PC-9 (cell line): ENCODE results near the gene FAM83G. TPM values are rescaled to one million over a fixed set of nuclear protein-coding genes. Genes with fewer than 3 reads are reported as not detected.

ENCODE experiments used
- BruUV-seq: library from RNA; stranded (reverse); fragments of 400-500 nt; replicated peaks from 2 replicates; lab custom pipeline; 2021; lab: Mats Ljungman, UMichigan
- CTCF ChIA-PET: fragments of 300-600 bp; sonication (Branson Sonifier 250); formaldehyde crosslinking; loops from one replicate; lab custom pipeline; 2022; ENCODE audit warnings: antibody characterized with exemption; lab: Charles Lee
- POLR2A ChIA-PET: fragments of 300-600 bp; sonication (Branson Sonifier 250); formaldehyde crosslinking; loops from one replicate; lab custom pipeline; 2022; ENCODE audit warnings: antibody characterized with exemption; ENCODE audit not compliant: unreplicated experiment; lab: Charles Lee
- DNase-seq, 2 experiments: peaks; one replicate each; pipeline versions ENCODE4 v3.0.0 to v3.0.0-alpha.2; 2015 to 2022; ENCODE audit warnings: mixed read lengths in 1 of 2
- H2AFZ ChIP-seq: fragments of 200-600 bp; sonication (generic); 2 replicates; pipeline ENCODE4 v1.8.1; 2017; ENCODE audit warnings: antibody characterized with exemption
- H3F3A ChIP-seq: fragments of 200-600 bp; sonication (generic); 2 replicates; pipeline ENCODE4 v1.8.1; 2017; ENCODE audit warnings: antibody characterized with exemption, mild to moderate bottlenecking, low read depth; ENCODE audit not compliant: insufficient read depth
- H3K27ac ChIP-seq: fragments of 200-600 bp; sonication (generic); 2 replicates; pipeline ENCODE4 v1.6.1; 2016; ENCODE audit warnings: mixed run types
- H3K27me3 ChIP-seq: fragments of 200-600 bp; sonication (generic); 2 replicates; pipeline ENCODE4 v1.6.1; 2016; ENCODE audit warnings: low read depth, mixed run types; ENCODE audit not compliant: insufficient read depth
- H3K36me3 ChIP-seq: fragments of 200-600 bp; sonication (generic); 2 replicates; pipeline ENCODE4 v1.6.1; 2016; ENCODE audit warnings: low read depth, mixed run types
- H3K4me1 ChIP-seq: fragments of 200-600 bp; sonication (generic); replicated peaks from 2 replicates; pipeline ENCODE4 v1.6.1; 2016; ENCODE audit warnings: mixed run types; ENCODE audit not compliant: insufficient read depth
- H3K4me2 ChIP-seq: fragments of 200-600 bp; sonication (generic); 2 replicates; pipeline ENCODE4 v1.6.1; 2017; ENCODE audit warnings: mixed run types
- H3K4me3 ChIP-seq: fragments of 200-600 bp; sonication (generic); 2 replicates; pipeline ENCODE4 v1.6.1; 2016; ENCODE audit warnings: mixed run types
- H3K79me2 ChIP-seq: fragments of 200-600 bp; sonication (generic); 2 replicates; pipeline ENCODE4 v1.6.1; 2017; ENCODE audit warnings: low read depth, mixed run types
- H3K9me2 ChIP-seq: fragments of 200-600 bp; sonication (generic); 2 replicates; pipeline ENCODE4 v1.8.1; 2017; ENCODE audit warnings: mild to moderate bottlenecking; ENCODE audit not compliant: insufficient read depth
- H3K9me3 ChIP-seq: fragments of 200-600 bp; sonication (generic); 2 replicates; pipeline ENCODE4 v1.8.1; 2016; ENCODE audit warnings: low read depth; ENCODE audit not compliant: insufficient read depth
- H4K20me1 ChIP-seq: fragments of 200-600 bp; sonication (generic); 2 replicates; pipeline ENCODE4 v1.8.1; 2017; ENCODE audit not compliant: insufficient read depth
- CTCF ChIP-seq: fragments of 200-600 bp; sonication (generic); conservative IDR thresholded peaks from 2 replicates; pipeline ENCODE4 v1.6.1; 2017; ENCODE audit warnings: mixed run types, antibody characterized with exemption, mild to moderate bottlenecking, moderate library complexity
- EZH2 ChIP-seq: fragments of 200-600 bp; sonication (generic); IDR thresholded peaks from 2 replicates; pipeline ENCODE4 v1.8.0; 2017; ENCODE audit warnings: antibody characterized with exemption, low read depth
- intact Hi-C: fragments of 100-400 bp; cut with micrococcal nuclease; formaldehyde crosslinking; loops from one replicate; pipeline ENCODE4 v1.10.0; 2022; ENCODE audit not compliant: unreplicated experiment
- total RNA-seq: library from RNA; stranded (reverse); gene quantifications from 2 replicates; pipeline ENCODE4 v1.2.3, GENCODE V29; 2021

FAM83G gene
- total RNA-seq, 1 experiment from 2014 or later, result 30.2 TPM

- POLR2A ChIA-PET, result no interaction called here
- peaks cover 11% of the 10 kb centered on the region; the same call in 1 of the 2 replicates for H3K36me3 ChIP-seq
- DNase-seq, result no peak
Observed at GRCh38 chr17:18974407-18975149, 30.0 kb downstream of the FAM83G start.

GRCh38 chr17:18971801-18972200 lies 32.8 kb downstream of the FAM83G start:
- Histone ChIP-seq H3K36me3 (no peaks in the 10 kb centered on the region), H3F3A (peaks cover 32% of the 10 kb centered on the region; the same call in 1 of the 2 replicates), H2AFZ (no peak overlapping the region), H3K79me2 (no peaks in the 10 kb centered on the region), H3K4me2 (no peak overlapping the region), H3K9me3 (no peaks in the 10 kb centered on the region), H3K27ac (no peak overlapping the region), H3K4me1 (peaks cover 39% of the 10 kb centered on the region), H3K4me3 (no peak overlapping the region), H3K27me3 (no peaks in the 10 kb centered on the region), H4K20me1 (peaks cover 8% of the 10 kb centered on the region), H3K9me2 (no peaks in the 10 kb centered on the region)
- TF ChIP-seq CTCF (no peak), EZH2 (no peak)
- ChIA-PET POLR2A (no interaction called here), CTCF (no interaction called here)
- intact Hi-C loops, result no loop called here
- BruUV-seq, result no TSS peak
- DNase-seq, result no peak

More at GRCh38 chr17:18974407-18975149, 30.0 kb downstream of the FAM83G start:
- Histone ChIP-seq H3K4me2 (no peak overlapping the region), H3F3A (peaks cover 21% of the 10 kb centered on the region; the same call in 1 of the 2 replicates), H3K27ac (no peak overlapping the region), H3K79me2 (no peaks in the 10 kb centered on the region), H3K27me3 (no peaks in the 10 kb centered on the region), H3K9me3 (no peaks in the 10 kb centered on the region), H3K4me1 (peaks cover 12% of the 10 kb centered on the region), H3K4me3 (no peak overlapping the region), H2AFZ (no peak overlapping the region), H3K9me2 (no peaks in the 10 kb centered on the region), H4K20me1 (peaks cover 8% of the 10 kb centered on the region)
- intact Hi-C loops, result no loop called here
- BruUV-seq, result no TSS peak
- TF ChIP-seq CTCF (no peak), EZH2 (no peak)
- CTCF ChIA-PET, result no interaction called here

- intact Hi-C loops, result no loop called here
- POLR2A ChIA-PET, result no interaction called here
- peaks cover 39% of the 10 kb centered on the region for H3K4me1 ChIP-seq
Observed at GRCh38 chr17:18970582-18971480, 33.7 kb downstream of the FAM83G start.

More at GRCh38 chr17:18970582-18971480, 33.7 kb downstream of the FAM83G start:
- peaks cover 32% of the 10 kb centered on the region; the same call in 1 of the 2 replicates for H3F3A ChIP-seq
- no peaks in the 10 kb centered on the region for H3K9me3 ChIP-seq
- H3K4me2 ChIP-seq, result no peak overlapping the region
- CTCF ChIA-PET, result no interaction called here
- H2AFZ ChIP-seq, result no peak overlapping the region
- BruUV-seq, result no TSS peak
- no peak for DNase-seq
- no peaks in the 10 kb centered on the region for H3K27me3 ChIP-seq
- no peaks in the 10 kb centered on the region for H3K36me3 ChIP-seq
- H3K9me2 ChIP-seq, result no peaks in the 10 kb centered on the region
- TF ChIP-seq EZH2 (no peak), CTCF (peak; percentile 22; the same call in 1 of the 2 replicates)
- no peaks in the 10 kb centered on the region for H3K79me2 ChIP-seq
- H4K20me1 ChIP-seq, result peaks cover 8% of the 10 kb centered on the region
- H3K4me3 ChIP-seq, result no peak overlapping the region
- 0 out of 2 replicates have a peak overlapping the region, but pooled peaks have one; percentile 21 for H3K27ac ChIP-seq
